K562 (cell line): Measurements from ENCODE around the gene SLC13A4. TPM values are rescaled to one million over a fixed set of nuclear protein-coding genes. Genes with fewer than 3 reads are reported as not detected.
A peak's percentile ranks its signal among the peaks of the same experiment; 100 is the strongest.

Experiments used
- ATAC-seq: fragments of 200-7000 bp; cut with Tn5 transposase; 3 replicates; pipeline ENCODE4 v1.9.1; 2020; ENCODE audit warnings: moderate library complexity
- BruUV-seq: library from RNA; stranded (reverse); fragments of 400-500 nt; replicated peaks from 2 replicates; lab custom pipeline; 2021; lab: Mats Ljungman, UMichigan
- CTCF ChIA-PET: fragments of 300-600 bp; formaldehyde crosslinking; extraction: SDS; loops from one replicate; lab custom pipeline; 2021; ENCODE audit warnings: low intra/inter-chr PET ratio; lab: Yijun Ruan, JAX
- POLR2A ChIA-PET: fragments of 300-600, 350-650 bp; sonication (Branson Sonifier 250); formaldehyde crosslinking; extraction: SDS; loops from one replicate; lab custom pipeline; 2021; ENCODE audit warnings: antibody characterized with exemption, inconsistent platforms; lab: Yijun Ruan, JAX
- DNase-seq, 4 experiments: peaks; one replicate each; pipeline versions ENCODE4 v3.0.0 to v3.0.0-alpha.2; 2011 to 2018; ENCODE audit warnings: low spot score in 3 of 4, mixed read lengths in 3 of 4; ENCODE audit errors: extremely low read depth in 1 of 4
- FAIRE-seq: peaks from 2 replicates; lab custom pipeline; 2011; peaks lifted over from hg19 to GRCh38; lab: Jason Lieb, UNC
- H2AFZ ChIP-seq: 2 replicates; pipeline ENCODE4 v1.6.0; 2011; ENCODE audit warnings: low read depth, low read length, control low read depth, inconsistent platforms
- H3K27ac ChIP-seq: fragments of 200-600 bp; 3 replicates; pipeline ENCODE4 v1.8.0; 2011; ENCODE audit warnings: low read depth, mild to moderate bottlenecking, control low read depth, inconsistent platforms, low read length, moderate library complexity, mixed read lengths; ENCODE audit errors: extremely low read depth
- H3K27me3 ChIP-seq, 2 experiments: fragments of 300-600 bp in 1 of 2; 2 replicates in 1 of 2; 3 replicates in 1 of 2; pipeline versions ENCODE4 v1.6.0 to v1.8.0; 2011; ENCODE audit warnings: inconsistent platforms in 2 of 2, low read length in 2 of 2, mild to moderate bottlenecking in 1 of 2, mixed read lengths in 1 of 2, moderate library complexity in 1 of 2; ENCODE audit not compliant: control insufficient read depth in 2 of 2, insufficient read depth in 2 of 2
- H3K36me3 ChIP-seq: fragments of 300-600 bp; 3 replicates; pipeline ENCODE4 v1.8.0; 2011; ENCODE audit warnings: mild to moderate bottlenecking, low read length, inconsistent platforms; ENCODE audit not compliant: control insufficient read depth, insufficient read depth
- H3K4me1 ChIP-seq, 2 experiments: fragments of 200-600 bp in 1 of 2; replicated peaks in 1 of 2; 2 replicates in 1 of 2; 3 replicates in 1 of 2; pipeline versions ENCODE4 v1.5.1 to v1.8.0; 2011; ENCODE audit warnings: inconsistent platforms in 2 of 2, low read length in 2 of 2, mild to moderate bottlenecking in 1 of 2, mixed read lengths in 1 of 2, moderate library complexity in 1 of 2; ENCODE audit not compliant: control insufficient read depth in 2 of 2, insufficient read depth in 2 of 2
- H3K4me2 ChIP-seq: 2 replicates; pipeline ENCODE4 v1.6.1; 2011; ENCODE audit warnings: low read length, control low read depth, inconsistent platforms, mixed read lengths; ENCODE audit not compliant: insufficient read depth
- H3K4me3 ChIP-seq: fragments of 200-600 bp; sonication (generic), shearing (Covaris generic); 2 replicates; pipeline ENCODE4 v1.5.1; 2016; ENCODE audit warnings: control low read depth, inconsistent platforms
- H3K79me2 ChIP-seq: fragments of 200-600 bp; 3 replicates; pipeline ENCODE4 v1.8.0; 2011; ENCODE audit warnings: low read length, inconsistent platforms; ENCODE audit not compliant: control insufficient read depth, insufficient read depth
- H3K9ac ChIP-seq, 2 experiments: 2 replicates each; pipeline versions ENCODE4 v1.6.0 to v1.6.1; 2011; ENCODE audit warnings: low read depth in 2 of 2, low read length in 2 of 2, control low read depth in 1 of 2, inconsistent platforms in 1 of 2, mild to moderate bottlenecking in 1 of 2, mixed read lengths in 1 of 2; ENCODE audit not compliant: insufficient read depth in 1 of 2
- H3K9me1 ChIP-seq: one replicate; pipeline ENCODE4 v1.6.0; 2011; ENCODE audit warnings: inconsistent platforms, mild to moderate bottlenecking, low read length, moderate library complexity; ENCODE audit not compliant: control insufficient read depth, insufficient read depth
- H3K9me3 ChIP-seq: replicated peaks from 2 replicates; pipeline ENCODE4 v1.5.1; 2011; ENCODE audit warnings: low read depth, low read length, inconsistent platforms; ENCODE audit not compliant: control insufficient read depth, insufficient read depth
- H4K20me1 ChIP-seq: replicated peaks from 2 replicates; pipeline ENCODE4 v1.6.1; 2011; ENCODE audit warnings: low read length, inconsistent platforms, mixed read lengths; ENCODE audit not compliant: control insufficient read depth, insufficient read depth
- CBFA2T2 ChIP-seq: fragments of 450-650 bp; conservative IDR thresholded peaks from 2 replicates; pipeline ENCODE4 v1.6.1; 2017; ENCODE audit warnings: mild to moderate bottlenecking
- ETV5 ChIP-seq: sonication (generic); formaldehyde crosslinking; IDR thresholded peaks from 2 replicates; pipeline ENCODE4 v1.4.0; 2020; ENCODE audit warnings: low read depth, mild to moderate bottlenecking, missing genetic modification reagents
- PATZ1 ChIP-seq: fragments of 250-450 bp; sonication (Bioruptor Pico); IDR thresholded peaks from 2 replicates; pipeline ENCODE4 v1.5.0; 2020; ENCODE audit warnings: mild to moderate bottlenecking, borderline replicate concordance
- SNIP1 ChIP-seq: fragments of 450-650 bp; IDR thresholded peaks from 2 replicates; pipeline ENCODE4 v1.7.1; 2017; ENCODE audit warnings: low read depth, mild to moderate bottlenecking
- TSC22D4 ChIP-seq: fragments of 450-650 bp; IDR thresholded peaks from 2 replicates; pipeline ENCODE4 v1.6.1; 2016; ENCODE audit warnings: missing genetic modification characterization, missing biosample characterization, control low read depth
- WGBS: fragments of 100-300 bp; shearing (Covaris generic); methylation state at CpG from one replicate; pipeline ENCODE4 v1.1.6; 2016; ENCODE audit warnings: low coverage, mixed read lengths; ENCODE audit not compliant: insufficient coverage; ENCODE audit errors: missing lambda C conversion rate; 5-methylcytosine and 5-hydroxymethylcytosine counted together
- in situ Hi-C: fragments of 300-500 bp; cut with MboI; formaldehyde crosslinking; loops from 4 replicates; pipeline ENCODE4 v1.15.0; 2018; ENCODE audit warnings: inconsistent platforms, mixed read lengths
- intact Hi-C: fragments of 100-400 bp; cut with micrococcal nuclease; formaldehyde crosslinking; loops from 2 replicates; pipeline ENCODE4 v1.14.2; 2022
- polyA plus RNA-seq, 8 experiments: library from polyadenylated mRNA; depleted of rRNA in 4 of 8; stranded (reverse) in 5 of 8; unstranded in 3 of 8; fragments of >200 nt; fragmentation: Nextera tagmentation in 2 of 8; fragmentation: Illumina TruSeq in 1 of 8; extraction: Ambion mirVana in 2 of 8; extraction: Trizol in 1 of 8; gene quantifications; 2 replicates each; pipeline versions ENCODE4 v1.2.1 to v1.2.3, GENCODE V29; 2011 to 2014; ENCODE audit warnings: inconsistent platforms in 1 of 8, missing spikeins in 1 of 8
- total RNA-seq, 7 experiments: library from RNA; depleted of rRNA in 6 of 7; stranded (reverse); fragments of >200 nt in 6 of 7; fragmentation: Illumina TruSeq in 2 of 7; extraction: Trizol in 2 of 7; gene quantifications; 2 replicates each; pipeline versions ENCODE4 v1.2.1 to v1.2.3, GENCODE V29; 2011 to 2021; ENCODE audit warnings: low replicate concordance in 1 of 7
- TF ChIP-seq, protein P1 (sequence below): sonication (generic); formaldehyde crosslinking; IDR thresholded peaks from 2 replicates; pipeline ENCODE4 v1.8.1; 2023; ENCODE audit warnings: mild to moderate bottlenecking, missing genetic modification reagents
- TF ChIP-seq, protein P2 (sequence below), 2 experiments: IDR thresholded peaks in 1 of 2; conservative IDR thresholded peaks in 1 of 2; 2 replicates each; pipeline ENCODE4 v1.6.1; 2016; ENCODE audit warnings: low read depth in 2 of 2, mild to moderate bottlenecking in 1 of 2, missing compliant biosample characterization in 1 of 2, missing genetic modification characterization in 1 of 2, moderate library complexity in 1 of 2

The SLC13A4 gene
- total and polyA plus RNA-seq, 9 of the 15 experiments (the other 6 are each of a cell fraction or from before 2014, with no cell fraction given), result 0.11 to 1.0 (median 0.36) TPM

- DNase-seq (no peak), ATAC-seq (no peak), FAIRE-seq (no peak)
- no peak overlapping the region for H3K9ac ChIP-seq
- ChIA-PET CTCF (interaction anchor here (0.6 kb wide), 1 partner anchor 409 kb away, joined by 3 read pairs; no protein-coding TSS in a partner anchor), POLR2A (interaction anchor here (0.6 to 1.1 kb wide), 4 partner anchors 11 to 34 kb away, joined by 3 read pairs; no protein-coding TSS in a partner anchor)
- no peak overlapping the region for H3K27ac ChIP-seq
- no peaks in the 10 kb centered on the region for H3K9me1 ChIP-seq
- no peaks in the 10 kb centered on the region for H3K79me2 ChIP-seq
- H3K36me3 ChIP-seq, result no peaks in the 10 kb centered on the region
- H3K4me3 ChIP-seq, result no peak overlapping the region
- peaks cover 9 to 20% of the 10 kb centered on the region in 2 experiments; a peak in 4 of 5 replicates for H3K27me3 ChIP-seq
- in situ Hi-C loops, result no loop called here
- intact Hi-C loops, result loop anchor here (5.0 kb wide), 1 partner anchor 425 kb away; no protein-coding TSS in a partner anchor
- H4K20me1 ChIP-seq, result no peaks in the 10 kb centered on the region
- no TSS peak for BruUV-seq
- H2AFZ ChIP-seq, result no peak overlapping the region; the same call in 1 of the 2 replicates
- no peaks in the 10 kb centered on the region for H3K9me3 ChIP-seq
- H3K4me1 ChIP-seq, result peaks cover 2 to 13% of the 10 kb centered on the region in 2 experiments; a peak in 4 of 5 replicates
- WGBS, result 14% methylated on average over 7 of the region's 7 CpGs
- no peak overlapping the region; the same call in 1 of the 2 replicates for H3K4me2 ChIP-seq
- TF ChIP-seq SNIP1, result no peak
- no peak for TF ChIP-seq ETV5
- no peak for TF ChIP-seq PATZ1 (CRISPR knock-in tag)
- TF ChIP-seq, protein P1, sequence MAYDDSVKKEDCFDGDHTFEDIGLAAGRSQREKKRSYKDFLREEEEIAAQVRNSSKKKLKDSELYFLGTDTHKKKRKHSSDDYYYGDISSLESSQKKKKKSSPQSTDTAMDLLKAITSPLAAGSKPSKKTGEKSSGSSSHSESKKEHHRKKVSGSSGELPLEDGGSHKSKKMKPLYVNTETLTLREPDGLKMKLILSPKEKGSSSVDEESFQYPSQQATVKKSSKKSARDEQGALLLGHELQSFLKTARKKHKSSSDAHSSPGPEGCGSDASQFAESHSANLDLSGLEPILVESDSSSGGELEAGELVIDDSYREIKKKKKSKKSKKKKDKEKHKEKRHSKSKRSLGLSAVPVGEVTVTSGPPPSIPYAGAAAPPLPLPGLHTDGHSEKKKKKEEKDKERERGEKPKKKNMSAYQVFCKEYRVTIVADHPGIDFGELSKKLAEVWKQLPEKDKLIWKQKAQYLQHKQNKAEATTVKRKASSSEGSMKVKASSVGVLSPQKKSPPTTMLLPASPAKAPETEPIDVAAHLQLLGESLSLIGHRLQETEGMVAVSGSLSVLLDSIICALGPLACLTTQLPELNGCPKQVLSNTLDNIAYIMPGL (CRISPR knock-in tag), result no peak
- TF ChIP-seq CBFA2T2, result no peak
- TF ChIP-seq, protein P2, sequence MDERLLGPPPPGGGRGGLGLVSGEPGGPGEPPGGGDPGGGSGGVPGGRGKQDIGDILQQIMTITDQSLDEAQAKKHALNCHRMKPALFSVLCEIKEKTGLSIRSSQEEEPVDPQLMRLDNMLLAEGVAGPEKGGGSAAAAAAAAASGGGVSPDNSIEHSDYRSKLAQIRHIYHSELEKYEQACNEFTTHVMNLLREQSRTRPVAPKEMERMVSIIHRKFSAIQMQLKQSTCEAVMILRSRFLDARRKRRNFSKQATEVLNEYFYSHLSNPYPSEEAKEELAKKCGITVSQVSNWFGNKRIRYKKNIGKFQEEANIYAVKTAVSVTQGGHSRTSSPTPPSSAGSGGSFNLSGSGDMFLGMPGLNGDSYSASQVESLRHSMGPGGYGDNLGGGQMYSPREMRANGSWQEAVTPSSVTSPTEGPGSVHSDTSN (CRISPR knock-in tag; IDR thresholded peaks at IDR 0.05; ENCODE audit: low read depth), result no peak
- TF ChIP-seq, protein P2 (tag; conservative IDR thresholded peaks at IDR 0.05; ENCODE audit: low read depth), result peak; percentile 44; the same call in 1 of the 2 replicates
- TF ChIP-seq TSC22D4 (tag), result no peak
Measured at GRCh38 chr7:135706858-135707569, 21.0 kb downstream of the SLC13A4 start.
